Diencephalon (tissue), 1 donor: ENCODE data around the gene TMEM37. TPM values are rescaled to one million over a fixed set of nuclear protein-coding genes. Genes with fewer than 3 reads are reported as not detected.

Experiments used
- total RNA-seq: library from RNA; depleted of rRNA; stranded (reverse); fragments of >200 nt; gene quantifications from one replicate; pipeline ENCODE4 v1.2.3, GENCODE V29; 2014

The TMEM37 gene
- 0.92 TPM for total RNA-seq

GRCh38 chr2:119431155-119431975 lies at the start of gene TMEM37:
Gene TMEM37 (plus strand): TSS chr2:119431854. CDS start chr2:119431904, 50 bp downstream.

Other genes with a start within 250 kb of the TMEM37 start
- gene STEAP3, start 208.0 kb upstream of the TMEM37 start, total RNA-seq = 1.8 TPM
- gene C2orf76, start 65.0 kb upstream of the TMEM37 start, total RNA-seq = 14.5 TPM
- gene DBI, start 64.9 kb upstream of the TMEM37 start, total RNA-seq = 127 TPM
- gene SCTR, start 92.6 kb downstream of the TMEM37 start, total RNA-seq = 0.69 TPM
- gene CFAP221, start 112.6 kb downstream of the TMEM37 start, total RNA-seq = 25.4 TPM
- gene TMEM177, start 247.3 kb downstream of the TMEM37 start, total RNA-seq = 11.5 TPM